SK-N-SH treated with all-trans-retinoic acid at 6 μM for 48 hours (cell line): Measurements from ENCODE around the gene CYP27B1.

ENCODE experiments used
- ARNTL ChIP-seq: fragments of 450-650 bp; formaldehyde crosslinking; IDR thresholded peaks from 2 replicates; pipeline ENCODE4 v1.5.0; 2020; ENCODE audit warnings: low read depth, mild to moderate bottlenecking, moderate library complexity, borderline replicate concordance
- GLIS3 ChIP-seq: fragments of 250-450 bp; sonication (Bioruptor Pico); IDR thresholded peaks from 2 replicates; pipeline ENCODE4 v1.5.0; 2020; ENCODE audit warnings: mild to moderate bottlenecking, moderate library complexity
- PATZ1 ChIP-seq: fragments of 250-450 bp; sonication (Bioruptor Pico); IDR thresholded peaks from 2 replicates; pipeline ENCODE4 v1.8.0; 2020; ENCODE audit warnings: mild to moderate bottlenecking, moderate library complexity, borderline replicate concordance
- SNAI2 ChIP-seq: fragments of 250-450 bp; sonication (Bioruptor Pico); IDR thresholded peaks from 2 replicates; pipeline ENCODE4 v1.5.0; 2020; ENCODE audit warnings: mild to moderate bottlenecking, moderate library complexity
- TCF4 ChIP-seq: fragments of 250-450 bp; sonication (Bioruptor Pico); IDR thresholded peaks from 2 replicates; pipeline ENCODE4 v1.8.0; 2021; ENCODE audit warnings: mild to moderate bottlenecking, moderate library complexity, borderline replicate concordance
- ZC3H10 ChIP-seq: fragments of 250-450 bp; sonication (Bioruptor Pico); IDR thresholded peaks from 2 replicates; pipeline ENCODE4 v1.5.1; 2021; ENCODE audit warnings: mild to moderate bottlenecking, moderate library complexity
- ZFP3 ChIP-seq: fragments of 250-450 bp; sonication (Bioruptor Pico); IDR thresholded peaks from 2 replicates; pipeline ENCODE4 v1.5.0; 2020; ENCODE audit warnings: mild to moderate bottlenecking, moderate library complexity
- ZNF8 ChIP-seq: fragments of 450-650 bp; formaldehyde crosslinking; IDR thresholded peaks from 2 replicates; pipeline ENCODE4 v1.5.0; 2020; ENCODE audit warnings: mild to moderate bottlenecking, moderate library complexity
- TF ChIP-seq, protein P1 (sequence below): fragments of 250-450 bp; sonication (Bioruptor Pico); IDR thresholded peaks from 2 replicates; pipeline ENCODE4 v1.5.1; 2020; ENCODE audit warnings: low read depth, mild to moderate bottlenecking, moderate library complexity

DNA sequence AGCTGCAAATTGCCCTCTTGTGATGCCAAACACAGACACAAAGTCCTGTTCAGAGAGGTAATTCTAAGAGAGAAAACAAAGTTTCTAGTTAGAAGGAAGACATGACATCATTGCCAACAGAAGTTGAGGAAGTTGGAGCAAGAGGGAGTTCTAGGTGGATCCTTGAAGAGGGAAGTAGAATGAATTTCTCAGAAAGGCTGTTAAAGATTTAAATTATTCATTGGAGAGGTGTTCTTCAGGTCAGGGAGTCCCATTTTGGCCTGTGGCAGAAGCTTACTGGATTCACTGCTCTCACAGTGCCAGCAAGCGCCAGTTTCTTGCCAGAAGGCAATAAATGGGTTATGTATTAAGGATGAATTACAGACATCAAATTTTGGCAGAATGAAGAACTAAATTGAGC is 31.1 kb upstream of the CYP27B1 start:
- TF ChIP-seq TCF4 (CRISPR knock-in tag) (no peak), ZC3H10 (CRISPR knock-in tag) (no peak), SNAI2 (CRISPR knock-in tag) (no peak), GLIS3 (CRISPR knock-in tag) (no peak), ARNTL (CRISPR knock-in tag) (no peak), PATZ1 (no peak), ZNF8 (no peak), ZFP3 (CRISPR knock-in tag) (no peak)
- TF ChIP-seq, protein P1, sequence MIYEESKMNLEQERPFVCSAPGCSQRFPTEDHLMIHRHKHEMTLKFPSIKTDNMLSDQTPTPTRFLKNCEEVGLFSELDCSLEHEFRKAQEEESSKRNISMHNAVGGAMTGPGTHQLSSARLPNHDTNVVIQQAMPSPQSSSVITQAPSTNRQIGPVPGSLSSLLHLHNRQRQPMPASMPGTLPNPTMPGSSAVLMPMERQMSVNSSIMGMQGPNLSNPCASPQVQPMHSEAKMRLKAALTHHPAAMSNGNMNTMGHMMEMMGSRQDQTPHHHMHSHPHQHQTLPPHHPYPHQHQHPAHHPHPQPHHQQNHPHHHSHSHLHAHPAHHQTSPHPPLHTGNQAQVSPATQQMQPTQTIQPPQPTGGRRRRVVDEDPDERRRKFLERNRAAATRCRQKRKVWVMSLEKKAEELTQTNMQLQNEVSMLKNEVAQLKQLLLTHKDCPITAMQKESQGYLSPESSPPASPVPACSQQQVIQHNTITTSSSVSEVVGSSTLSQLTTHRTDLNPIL = no peak
